HG02885 (cell line): ENCODE results near the gene PKP1.

Experiments used
- ATAC-seq: cut with Tn5 transposase; IDR thresholded peaks from one replicate; pipeline ENCODE4 v1.9.1; 2021; ENCODE audit warnings: mild to moderate bottlenecking; ENCODE audit not compliant: unreplicated experiment, poor library complexity

PKP1 gene

DNA sequence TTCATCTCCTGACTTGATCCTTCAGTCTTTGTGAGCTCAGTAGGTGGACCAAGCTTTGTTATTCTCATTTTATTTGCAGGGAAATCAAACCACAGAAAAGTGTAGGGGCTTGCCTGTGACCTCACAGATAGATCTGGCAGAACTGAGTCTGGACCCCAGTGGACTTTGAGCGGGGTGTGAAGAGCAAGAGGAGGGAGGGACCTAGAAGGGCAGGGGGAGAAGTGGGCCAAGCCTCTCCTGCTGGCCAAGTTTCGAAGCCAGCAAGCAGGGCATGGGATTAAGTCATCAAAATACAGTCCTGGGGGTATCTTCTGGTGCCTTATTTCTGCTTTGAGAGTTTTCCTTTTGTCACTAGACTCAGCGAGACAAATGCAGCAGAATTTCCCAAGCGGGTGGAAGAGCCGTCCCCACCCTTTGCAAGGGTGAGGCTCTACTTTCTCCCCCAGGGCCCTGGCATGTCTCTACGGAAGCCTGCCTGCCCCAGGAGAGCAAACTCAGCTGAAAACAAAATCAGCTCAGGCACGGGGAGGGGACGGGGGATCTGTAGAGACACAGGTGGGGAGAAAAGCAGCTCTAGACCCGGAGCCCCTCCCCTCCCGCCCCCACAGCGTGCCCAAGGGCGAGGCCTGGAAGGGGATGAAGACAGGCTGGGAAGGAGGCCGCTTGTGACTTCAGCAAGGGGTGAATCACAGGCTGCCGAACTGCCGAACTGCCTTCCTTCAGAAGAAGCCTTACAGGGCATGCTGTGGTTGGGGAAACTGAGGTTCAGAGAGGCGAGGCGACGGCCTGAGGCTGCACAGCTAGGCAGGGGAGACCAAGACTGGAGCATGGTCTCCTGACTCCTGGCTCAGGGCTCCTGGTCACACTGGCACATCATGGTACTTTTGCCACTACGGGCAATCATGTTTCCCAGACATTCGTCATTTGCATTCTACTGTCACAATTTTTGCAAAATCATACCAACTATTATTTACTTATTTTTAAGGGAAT lies 19.2 kb downstream of the PKP1 start:
- ATAC-seq: no peak

DNA sequence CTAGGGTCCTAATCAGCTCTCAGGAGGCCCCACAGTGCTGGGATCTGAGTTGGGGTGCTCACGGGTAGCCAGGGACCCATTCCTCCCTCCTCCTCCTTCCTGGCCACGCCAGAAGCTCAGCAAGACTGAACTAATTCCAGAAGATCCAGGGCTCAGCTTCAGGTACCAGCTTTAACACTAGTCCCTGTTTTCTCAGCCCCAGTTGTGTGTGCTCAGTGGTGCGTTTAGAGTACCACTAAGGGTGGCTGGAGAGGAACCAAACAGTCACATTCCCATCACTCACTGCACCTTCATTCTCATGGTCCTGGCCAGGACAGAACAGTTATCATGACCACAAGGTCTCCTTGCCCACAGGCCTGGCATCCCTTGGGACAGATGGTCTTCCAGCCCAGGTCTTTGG lies 20.8 kb downstream of the PKP1 start:
- ATAC-seq: no peak

DNA sequence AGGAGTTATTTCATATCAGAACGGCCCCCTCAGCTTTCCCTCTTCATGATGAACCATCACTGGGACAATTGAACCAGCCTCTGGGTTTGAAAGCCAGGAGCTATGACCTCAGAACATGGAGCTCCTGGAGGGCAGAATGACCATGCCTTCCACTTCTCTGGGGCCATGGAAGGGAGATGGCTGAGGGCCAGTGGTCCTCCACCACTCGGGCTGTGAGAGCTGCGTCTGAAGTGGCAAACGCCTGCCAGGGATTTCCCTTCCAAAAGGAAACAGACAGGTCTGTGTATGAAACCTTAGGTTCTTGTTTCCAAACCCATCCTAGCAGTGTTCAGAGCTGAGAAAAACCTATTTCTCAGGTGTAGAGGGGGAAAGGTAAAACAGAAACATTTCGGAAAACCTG lies 22.5 kb downstream of the PKP1 start:
- no peak for ATAC-seq

DNA sequence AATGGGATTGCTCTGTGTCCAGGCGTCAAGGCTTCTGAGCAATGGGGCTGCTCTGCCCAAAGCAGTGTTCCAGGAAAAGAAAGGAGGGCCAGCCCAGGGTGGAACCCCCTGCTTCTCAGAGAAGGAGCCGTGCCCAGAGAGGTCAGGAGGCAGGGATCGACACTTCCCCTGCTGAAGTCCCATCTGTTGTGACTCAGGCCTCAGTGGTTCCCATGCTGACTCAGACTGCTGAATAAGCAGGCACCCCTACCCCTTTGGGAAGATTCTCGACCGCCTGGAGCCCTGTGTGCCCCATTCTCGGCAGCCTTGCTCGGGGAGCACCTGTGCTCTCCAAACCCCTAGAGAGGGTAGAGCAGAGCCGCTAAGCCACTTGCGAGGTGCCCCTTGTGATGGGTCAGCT lies 23.9 kb downstream of the PKP1 start:
- no peak for ATAC-seq

DNA sequence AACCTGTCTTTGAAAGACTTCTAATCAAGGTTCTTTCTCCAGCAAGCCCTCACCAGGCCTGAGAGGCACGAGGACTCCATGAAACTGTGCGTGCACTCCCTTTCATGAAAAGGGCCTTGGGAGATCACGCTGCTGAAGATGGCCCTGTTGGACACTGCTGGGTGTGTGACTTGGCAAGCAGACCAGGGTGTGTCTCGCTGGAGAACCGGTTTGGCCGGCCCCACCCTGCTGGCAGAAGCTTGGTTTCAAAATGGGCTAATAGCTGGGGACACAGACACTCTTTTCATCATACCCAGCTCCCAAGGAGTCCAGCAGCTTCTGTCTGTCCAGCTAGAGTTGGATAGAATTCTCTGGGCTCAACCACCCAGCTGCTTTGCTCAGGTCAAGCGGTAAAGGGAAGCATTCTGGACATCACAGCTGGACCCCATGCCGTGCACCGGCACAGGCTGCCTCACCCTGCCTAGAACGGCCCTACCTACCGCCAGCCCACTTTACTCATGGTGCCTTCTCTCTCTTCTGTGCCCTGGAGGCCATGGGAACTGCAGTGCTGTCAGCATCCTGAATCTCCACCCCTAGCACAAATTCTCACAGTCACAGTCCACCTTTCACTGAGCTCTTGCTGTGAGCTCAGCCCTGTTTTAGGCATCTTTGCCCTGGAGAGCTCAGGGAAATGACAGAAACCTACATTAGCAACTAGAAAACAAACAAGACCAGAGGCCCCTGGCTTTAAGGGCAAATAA lies 24.6 kb downstream of the PKP1 start:
- ATAC-seq: no peak

DNA sequence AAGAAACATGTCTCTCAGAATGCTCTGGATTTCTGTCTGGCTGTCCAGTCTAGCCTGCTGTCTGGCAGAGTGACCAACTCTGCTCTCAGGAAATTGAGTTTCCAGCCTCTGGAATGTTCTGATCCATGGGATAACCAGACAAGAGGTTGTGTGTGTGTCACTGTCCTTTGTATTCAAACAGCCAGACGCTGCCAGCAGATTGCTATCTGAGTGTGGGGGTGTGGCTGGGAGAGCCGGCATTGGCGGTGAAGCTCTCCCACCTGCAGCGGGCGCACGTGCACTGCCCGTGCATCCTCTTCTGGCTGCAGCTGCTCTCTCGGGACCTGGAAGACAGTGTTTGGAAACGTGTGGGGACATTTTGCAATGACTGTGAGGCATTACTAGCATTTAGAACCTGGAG lies 26.1 kb downstream of the PKP1 start:
- ATAC-seq: no peak

DNA sequence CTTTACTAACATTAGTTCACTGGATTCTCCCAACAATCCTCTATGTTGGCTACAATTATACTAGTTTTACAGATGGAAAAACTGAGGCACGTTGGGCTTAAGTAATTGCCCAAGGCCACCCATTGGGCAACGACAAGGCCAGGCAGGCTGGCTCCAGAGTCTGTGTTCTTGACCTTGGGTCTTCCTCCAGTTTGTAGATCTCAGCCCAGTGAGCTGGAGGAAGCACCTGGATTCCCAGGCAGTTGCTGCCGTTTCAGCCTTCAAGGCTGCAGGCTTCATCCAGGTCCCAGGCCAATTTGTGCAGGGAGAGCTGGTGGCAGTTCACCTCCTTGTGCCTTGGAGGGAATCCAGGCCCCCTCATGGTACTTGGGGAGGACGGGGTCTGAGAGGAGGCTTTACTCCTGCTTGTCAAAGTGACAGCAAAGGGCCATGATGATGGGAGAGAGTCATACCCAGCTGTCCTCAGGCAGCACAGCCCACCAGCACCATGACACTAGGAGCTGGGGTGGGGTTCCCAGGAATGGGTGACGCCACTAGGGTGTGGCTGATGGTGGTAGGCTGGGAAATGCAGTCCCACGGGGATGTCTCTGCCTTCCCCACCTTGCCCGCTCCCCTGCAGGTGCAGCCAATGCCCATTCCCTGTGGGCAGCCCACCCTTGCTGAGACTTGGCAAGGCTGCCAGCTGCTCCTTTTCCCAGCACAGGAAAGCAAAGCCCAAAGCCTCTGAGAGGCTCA lies 27.1 kb downstream of the PKP1 start:
- ATAC-seq: no peak

DNA sequence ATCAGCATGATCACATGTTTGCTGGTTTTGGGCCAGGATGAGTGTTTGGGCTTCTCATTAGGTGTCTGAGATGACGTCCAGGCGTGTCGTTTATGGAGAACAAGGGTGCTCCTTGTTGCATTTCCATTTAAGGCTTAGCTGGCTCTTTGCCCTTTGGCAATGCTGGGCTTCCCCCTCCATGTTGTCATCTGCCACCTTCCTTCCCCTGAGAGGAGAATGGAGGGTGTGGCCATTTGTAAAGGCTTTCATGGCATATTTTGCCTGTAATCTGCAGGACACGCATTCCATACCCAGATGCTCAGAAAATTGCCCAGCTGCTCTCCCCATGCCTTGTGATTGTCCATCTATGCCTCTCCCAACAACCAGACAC lies 27.7 kb downstream of the PKP1 start:
- no peak for ATAC-seq

DNA sequence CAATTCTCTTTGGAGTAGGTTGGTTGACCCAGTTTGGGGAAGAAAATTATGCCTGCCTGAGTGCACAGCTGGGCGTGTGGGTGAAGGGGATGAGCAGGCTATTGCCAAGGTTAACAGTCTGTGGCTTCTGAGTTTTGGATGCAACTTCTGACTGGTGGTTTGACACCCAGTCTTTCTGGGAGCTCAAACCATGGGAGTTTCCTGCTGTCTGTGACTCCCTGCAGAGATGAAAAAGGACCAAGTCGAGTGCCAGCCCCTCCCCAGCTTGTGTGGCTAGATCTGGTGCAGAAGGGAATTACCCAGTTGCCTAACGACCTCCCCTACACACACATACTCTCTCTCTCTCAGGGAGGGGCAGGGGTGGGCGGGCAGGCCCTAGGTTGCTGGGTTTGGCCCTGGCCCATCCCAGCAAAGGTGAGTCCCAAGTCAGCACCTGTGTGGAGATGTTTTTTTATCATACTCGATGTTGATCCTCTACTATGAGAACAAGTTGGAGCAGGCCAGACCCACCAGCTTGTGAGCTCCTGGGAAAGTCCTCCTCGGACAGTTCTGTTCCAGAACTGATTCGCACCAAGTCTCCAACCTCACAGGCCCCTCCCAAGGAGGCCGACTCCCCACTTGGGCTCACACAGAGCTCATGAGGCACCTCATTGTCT lies 28.2 kb downstream of the PKP1 start:
- ATAC-seq: no peak

DNA sequence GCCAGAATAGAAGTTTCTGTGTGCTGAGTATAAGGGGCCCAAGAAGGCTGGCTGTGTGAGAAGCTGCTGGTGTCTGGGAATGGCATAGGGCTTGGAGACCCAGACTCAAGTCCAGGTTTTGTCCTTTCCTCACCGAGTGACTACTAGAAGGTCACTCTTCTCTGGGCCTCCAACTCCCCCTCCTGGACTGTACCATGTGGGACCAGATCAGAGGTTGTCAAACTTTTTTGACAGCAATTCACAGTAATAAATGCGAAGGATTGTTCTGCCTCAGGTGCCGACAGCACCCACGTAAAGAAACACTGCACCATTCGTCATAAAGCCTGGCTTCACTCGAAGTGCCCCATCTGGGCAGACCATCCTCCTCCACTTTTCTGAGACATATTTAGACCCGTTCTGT lies 29.0 kb downstream of the PKP1 start:
- no peak for ATAC-seq

DNA sequence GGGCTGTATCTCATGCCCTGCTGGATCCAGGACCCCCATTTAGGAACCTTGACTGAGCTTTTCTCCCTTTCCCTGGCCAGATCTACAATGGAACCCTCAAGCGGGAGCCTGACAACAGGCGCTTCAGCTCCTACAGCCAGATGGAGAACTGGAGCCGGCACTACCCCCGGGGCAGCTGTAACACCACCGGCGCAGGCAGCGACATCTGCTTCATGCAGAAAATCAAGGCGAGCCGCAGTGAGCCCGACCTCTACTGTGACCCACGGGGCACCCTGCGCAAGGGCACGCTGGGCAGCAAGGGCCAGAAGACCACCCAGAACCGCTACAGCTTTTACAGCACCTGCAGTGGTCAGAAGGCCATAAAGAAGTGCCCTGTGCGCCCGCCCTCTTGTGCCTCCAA lies 29.8 kb downstream of the PKP1 start:
- ATAC-seq: no peak

DNA sequence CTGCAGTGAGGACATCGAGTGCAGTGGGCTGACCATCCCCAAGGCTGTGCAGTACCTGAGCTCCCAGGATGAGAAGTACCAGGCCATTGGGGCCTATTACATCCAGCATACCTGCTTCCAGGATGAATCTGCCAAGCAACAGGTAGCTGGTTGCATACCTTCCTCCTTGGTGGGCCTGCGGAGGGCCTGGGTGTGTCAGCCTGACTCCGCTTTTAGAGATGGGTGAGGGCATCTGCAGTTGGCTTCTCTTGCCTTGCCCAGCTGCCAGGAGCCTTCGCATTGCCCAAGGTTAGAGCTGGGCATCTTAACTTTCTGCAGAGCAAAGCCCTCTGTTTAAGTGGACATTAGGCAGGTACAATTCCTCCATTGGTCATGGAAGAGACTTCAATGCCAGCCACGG lies 33.2 kb downstream of the PKP1 start:
- no peak for ATAC-seq

DNA sequence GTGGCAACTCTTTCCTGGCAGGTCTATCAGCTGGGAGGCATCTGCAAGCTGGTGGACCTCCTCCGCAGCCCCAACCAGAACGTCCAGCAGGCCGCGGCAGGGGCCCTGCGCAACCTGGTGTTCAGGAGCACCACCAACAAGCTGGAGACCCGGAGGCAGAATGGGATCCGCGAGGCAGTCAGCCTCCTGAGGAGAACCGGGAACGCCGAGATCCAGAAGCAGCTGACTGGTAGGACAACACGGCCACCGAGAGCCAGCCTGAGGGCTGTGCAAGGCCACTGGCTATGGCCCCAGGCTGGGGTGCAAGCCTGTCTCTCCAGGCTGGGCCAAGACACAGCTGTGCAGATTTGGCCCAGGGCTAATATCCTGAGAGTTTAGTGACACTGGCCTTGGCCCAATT lies 34.2 kb downstream of the PKP1 start:
- no peak for ATAC-seq

DNA sequence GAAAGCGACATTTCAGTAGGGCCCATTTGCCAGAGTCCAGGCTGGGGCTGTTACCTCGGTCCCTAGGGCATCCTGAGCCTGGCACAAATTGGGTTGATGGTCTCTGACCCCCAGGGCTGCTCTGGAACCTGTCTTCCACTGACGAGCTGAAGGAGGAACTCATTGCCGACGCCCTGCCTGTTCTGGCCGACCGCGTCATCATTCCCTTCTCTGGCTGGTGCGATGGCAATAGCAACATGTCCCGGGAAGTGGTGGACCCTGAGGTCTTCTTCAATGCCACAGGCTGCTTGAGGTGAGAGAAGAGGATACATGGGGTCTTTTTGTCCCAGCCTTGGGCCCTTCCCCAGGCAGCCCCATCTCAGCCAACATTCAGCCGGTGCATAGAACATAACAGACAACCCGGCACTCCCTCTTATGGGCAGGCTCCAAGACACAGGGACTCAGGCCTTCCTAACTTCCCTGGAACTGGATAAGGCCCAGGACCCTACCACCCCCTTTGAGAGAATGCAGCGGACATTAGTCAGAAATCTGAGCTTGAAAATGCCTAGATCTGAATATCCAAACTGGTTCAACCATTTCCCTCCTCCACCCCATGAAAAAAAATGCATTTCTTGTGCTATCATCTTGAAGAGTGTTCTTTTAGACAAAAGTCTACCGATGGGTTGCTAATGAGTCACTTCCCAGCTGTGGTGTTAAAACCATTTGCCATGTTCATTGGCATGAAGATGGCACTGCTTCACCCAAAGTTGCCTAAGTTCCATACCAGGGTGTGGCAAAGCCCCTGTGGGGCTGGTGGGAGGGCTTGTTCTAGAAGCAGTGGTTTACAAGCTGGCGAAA lies 35.4 kb downstream of the PKP1 start:
- no peak for ATAC-seq

DNA sequence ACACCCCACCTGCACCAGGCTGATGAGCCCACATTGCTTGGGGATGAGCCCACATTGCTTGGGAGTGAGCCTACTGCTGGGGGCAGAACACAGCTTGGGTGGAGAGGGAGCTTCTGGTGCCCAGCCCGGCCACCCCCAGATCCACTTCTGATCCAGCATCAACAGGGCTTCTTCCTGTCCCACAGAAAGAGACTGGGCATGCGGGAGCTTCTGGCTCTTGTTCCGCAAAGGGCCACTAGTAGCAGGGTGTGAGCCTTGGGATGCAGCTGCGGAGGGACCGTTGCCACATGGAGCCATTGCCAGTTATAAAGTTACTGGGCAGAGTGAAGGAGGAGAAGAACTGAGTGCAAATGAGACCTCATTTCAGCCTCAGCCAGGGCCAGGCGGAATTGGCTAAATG lies 36.3 kb downstream of the PKP1 start:
- ATAC-seq: no peak

DNA sequence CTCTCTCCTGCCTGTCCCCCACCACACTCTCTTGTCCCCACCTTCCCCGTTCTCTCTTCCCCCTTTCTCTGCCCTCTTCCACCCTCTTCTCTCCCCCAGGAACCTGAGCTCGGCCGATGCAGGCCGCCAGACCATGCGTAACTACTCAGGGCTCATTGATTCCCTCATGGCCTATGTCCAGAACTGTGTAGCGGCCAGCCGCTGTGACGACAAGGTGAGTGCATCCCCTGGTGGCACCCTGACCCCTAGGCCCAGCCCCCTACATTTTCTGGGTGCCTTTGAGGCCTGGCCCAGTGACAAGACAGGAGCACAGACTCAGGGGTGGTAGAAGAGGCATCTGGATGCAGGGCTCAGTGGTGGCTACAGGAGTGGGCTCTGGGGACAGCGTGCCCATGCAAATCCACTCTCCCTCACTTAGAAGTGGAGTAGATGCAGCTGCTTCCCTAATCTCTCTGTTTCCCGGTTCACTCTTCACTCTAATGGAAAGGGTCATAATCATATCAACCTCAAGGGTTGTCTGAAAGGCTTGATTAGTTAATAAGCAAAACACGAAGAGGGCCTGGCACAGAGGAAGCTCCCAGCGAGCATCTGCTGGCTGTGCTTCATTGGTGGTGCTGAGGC lies 37.0 kb downstream of the PKP1 start:
- ATAC-seq: no peak

DNA sequence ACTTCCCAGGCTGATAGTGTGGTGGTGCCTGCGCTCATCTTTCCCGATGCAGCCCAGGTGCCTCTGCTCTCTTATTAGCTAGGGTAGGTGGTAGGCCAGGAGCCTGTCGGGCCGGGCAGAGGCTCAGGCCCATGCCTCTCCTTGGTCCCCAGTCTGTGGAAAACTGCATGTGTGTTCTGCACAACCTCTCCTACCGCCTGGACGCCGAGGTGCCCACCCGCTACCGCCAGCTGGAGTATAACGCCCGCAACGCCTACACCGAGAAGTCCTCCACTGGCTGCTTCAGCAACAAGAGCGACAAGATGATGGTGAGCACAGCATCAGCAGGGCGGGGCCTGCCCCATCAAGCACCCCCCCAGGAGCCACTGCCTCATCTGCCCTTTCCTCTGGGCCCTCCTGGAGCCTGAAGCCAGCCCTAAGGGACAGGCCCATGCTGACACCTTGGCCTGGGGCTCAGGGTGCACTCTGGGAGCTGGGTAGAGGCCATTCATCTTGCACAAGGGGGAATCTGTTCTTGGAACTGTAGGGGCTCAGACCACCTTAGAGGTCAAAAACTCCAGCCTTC lies 38.6 kb downstream of the PKP1 start:
- no peak for ATAC-seq

DNA sequence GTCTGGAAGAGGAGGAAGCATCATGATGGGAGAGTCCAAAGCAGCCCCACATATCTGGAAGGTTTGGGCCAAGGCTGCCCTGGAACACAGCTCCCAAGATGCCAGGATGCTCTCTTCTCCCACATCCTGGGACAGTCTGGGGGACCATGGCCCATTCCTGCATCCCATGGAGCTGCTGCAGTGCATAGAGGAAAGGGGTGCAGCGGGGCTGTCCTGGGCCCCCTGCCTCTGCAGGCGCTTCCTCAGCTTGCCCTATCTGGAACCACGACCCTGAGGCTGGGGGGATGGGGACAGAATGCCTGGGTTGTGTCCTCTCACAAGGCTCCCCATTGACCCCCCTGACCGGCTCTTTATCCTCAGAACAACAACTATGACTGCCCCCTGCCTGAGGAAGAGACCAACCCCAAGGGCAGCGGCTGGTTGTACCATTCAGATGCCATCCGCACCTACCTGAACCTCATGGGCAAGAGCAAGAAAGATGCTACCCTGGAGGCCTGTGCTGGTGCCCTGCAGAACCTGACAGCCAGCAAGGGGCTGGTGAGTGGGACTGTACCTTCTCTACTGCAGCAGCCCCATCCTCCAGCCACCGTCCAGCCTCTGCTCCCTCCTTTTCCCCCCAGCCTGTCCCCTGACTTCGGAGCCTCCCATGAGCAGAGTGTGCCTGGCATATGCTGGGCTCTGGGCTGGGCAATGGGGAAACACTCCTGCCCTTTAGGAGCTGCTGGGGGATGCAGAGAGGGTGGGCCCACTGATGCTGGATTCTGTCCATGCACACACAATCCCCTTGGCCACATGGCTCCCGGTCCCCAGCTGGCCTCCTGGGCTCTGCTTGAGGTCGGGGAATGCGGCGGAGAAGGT lies 39.6 kb downstream of the PKP1 start:
- ATAC-seq: no peak
